Naive B cell (primary cell): Measurements from ENCODE around the gene CYB561. TPM values are rescaled to one million over a fixed set of nuclear protein-coding genes. Genes with fewer than 3 reads are reported as not detected.

ENCODE experiments used
- ATAC-seq, 2 donors: fragments of 150-1000 bp; cut with Tn5 transposase; 2 replicates each; pipeline ENCODE4 v1.10.0; 2021; ENCODE audit warnings: low read depth in 2 of 2, mild to moderate bottlenecking in 2 of 2, moderate library complexity in 2 of 2
- DNase-seq: peaks from one replicate; pipeline ENCODE4 v3.0.0; 2022
- H3K27ac Mint-ChIP-seq, 6 donors: one replicate each; pipeline ENCODE4 v1.8.0; 2020 to 2022; ENCODE audit warnings: mild to moderate bottlenecking in 6 of 6, mixed read lengths in 6 of 6, moderate library complexity in 5 of 6, inconsistent platforms in 2 of 6
- H3K27me3 Mint-ChIP-seq, 3 donors: one replicate each; pipeline ENCODE4 v1.8.0; 2021 to 2022; ENCODE audit warnings: mixed read lengths in 3 of 3, mild to moderate bottlenecking in 1 of 3
- H3K36me3 Mint-ChIP-seq, 2 donors: one replicate each; pipeline ENCODE4 v1.8.0; 2020 to 2022; ENCODE audit warnings: mixed read lengths in 2 of 2, inconsistent platforms in 1 of 2, mild to moderate bottlenecking in 1 of 2
- H3K4me1 Mint-ChIP-seq, 3 donors: one replicate each; pipeline ENCODE4 v1.8.0; 2020 to 2022; ENCODE audit warnings: mixed read lengths in 3 of 3, inconsistent platforms in 1 of 3, mild to moderate bottlenecking in 1 of 3, moderate library complexity in 1 of 3
- H3K4me3 Mint-ChIP-seq, 8 donors: one replicate each; pipeline ENCODE4 v1.8.0; 2020 to 2022; ENCODE audit warnings: mild to moderate bottlenecking in 8 of 8, mixed read lengths in 8 of 8, moderate library complexity in 8 of 8, inconsistent platforms in 2 of 8
- H3K9me3 Mint-ChIP-seq, 7 donors: one replicate each; pipeline ENCODE4 v1.8.0; 2020 to 2022; ENCODE audit warnings: mixed read lengths in 7 of 7, mild to moderate bottlenecking in 5 of 7, inconsistent platforms in 2 of 7, moderate library complexity in 1 of 7
- polyA plus RNA-seq, 6 donors: library from polyadenylated mRNA; unstranded; fragments of 300-500 nt; fragmentation: Illumina TruSeq; gene quantifications; one replicate each; pipeline ENCODE4 v1.2.3, GENCODE V29; 2021; ENCODE audit warnings: low read depth in 6 of 6

CYB561 gene
- polyA plus RNA-seq, 6 donors from 2014 or later: 0.66 to 3.4 (median 1.6) TPM; not detected in 1

GRCh38 chr17:63431939-63432804 is 13.9 kb downstream of the CYB561 start:
- Mint-ChIP-seq H3K4me1 (peaks cover 6 to 8% (median 7%) of the 10 kb centered on the region in 3 donors), H3K27ac (no peak overlapping the region), H3K4me3 (no peak overlapping the region), H3K9me3 (no peaks in the 10 kb centered on the region), H3K27me3 (peaks cover 13 to 51% (median 19%) of the 10 kb centered on the region in 3 donors), H3K36me3 (no peaks in the 10 kb centered on the region)
- ATAC-seq (no peak), DNase-seq (no peak)

- Mint-ChIP-seq H3K27ac (no peak overlapping the region), H3K4me1 (peaks cover 10 to 14% (median 13%) of the 10 kb centered on the region in 3 donors), H3K36me3 (no peaks in the 10 kb centered on the region), H3K27me3 (peaks cover 13 to 45% (median 19%) of the 10 kb centered on the region in 3 donors), H3K9me3 (no peaks in the 10 kb centered on the region), H3K4me3 (no peak overlapping the region)
- ATAC-seq (no peak), DNase-seq (no peak)
These were observed 14.5 kb downstream of the CYB561 start for GRCh38 chr17:63431618-63431938.

- Mint-ChIP-seq H3K4me1 (peaks cover 10 to 19% (median 19%) of the 10 kb centered on the region in 3 donors), H3K4me3 (no peak overlapping the region), H3K9me3 (no peaks in the 10 kb centered on the region), H3K27me3 (peaks cover 13 to 38% (median 19%) of the 10 kb centered on the region in 3 donors), H3K36me3 (no peaks in the 10 kb centered on the region), H3K27ac (peak overlapping the region in 1 of 6 donors; percentile 47)
- no peak for DNase-seq
- no peak for ATAC-seq
These were observed 15.9 kb downstream of the CYB561 start for GRCh38 chr17:63430223-63430622.

- no peak overlapping the region for H3K27ac Mint-ChIP-seq
- peaks cover 9 to 35% (median 19%) of the 10 kb centered on the region in 3 donors for H3K27me3 Mint-ChIP-seq
- H3K36me3 Mint-ChIP-seq: no peaks in the 10 kb centered on the region
These were observed 16.3 kb downstream of the CYB561 start for GRCh38 chr17:63429766-63430165.

GRCh38 chr17:63426917-63427308 is 19.2 kb downstream of the CYB561 start:
- peaks cover 6 to 14% (median 13%) of the 10 kb centered on the region in 3 donors for H3K4me1 Mint-ChIP-seq
- H3K36me3 Mint-ChIP-seq: no peaks in the 10 kb centered on the region
- H3K27me3 Mint-ChIP-seq: peaks cover 0 to 6% (median 0%) of the 10 kb centered on the region in 3 donors
- DNase-seq (no peak), ATAC-seq (peak; percentile 34 to 54)
- H3K4me3 Mint-ChIP-seq: no peak overlapping the region
- H3K9me3 Mint-ChIP-seq: no peaks in the 10 kb centered on the region
- peak overlapping the region in 1 of 6 donors; percentile 13 for H3K27ac Mint-ChIP-seq

More at GRCh38 chr17:63429766-63430165, 16.3 kb downstream of the CYB561 start:
- H3K4me1 Mint-ChIP-seq: peaks cover 10 to 19% (median 16%) of the 10 kb centered on the region in 3 donors
- DNase-seq (no peak), ATAC-seq (no peak)
- no peaks in the 10 kb centered on the region for H3K9me3 Mint-ChIP-seq
- no peak overlapping the region for H3K4me3 Mint-ChIP-seq

- ATAC-seq (no peak), DNase-seq (no peak)
- Mint-ChIP-seq H3K27ac (peak overlapping the region in 1 of 6 donors; percentile 39), H3K27me3 (peaks cover 0 to 4% (median 3%) of the 10 kb centered on the region in 3 donors), H3K9me3 (no peaks in the 10 kb centered on the region), H3K4me1 (peaks cover 6 to 14% (median 13%) of the 10 kb centered on the region in 3 donors), H3K36me3 (peaks cover 0 to 2% of the 10 kb centered on the region in 2 donors), H3K4me3 (peak overlapping the region in 1 of 8 donors; percentile 44)
These were observed 19.8 kb downstream of the CYB561 start for GRCh38 chr17:63426041-63426916.

- no peak overlapping the region for H3K4me3 Mint-ChIP-seq
- H3K27ac Mint-ChIP-seq: no peak overlapping the region
- ATAC-seq (peak; percentile 76), DNase-seq (peak; percentile 64)
- peaks cover 0 to 8% (median 6%) of the 10 kb centered on the region in 3 donors for H3K27me3 Mint-ChIP-seq
- peaks cover 6 to 15% (median 14%) of the 10 kb centered on the region in 3 donors for H3K4me1 Mint-ChIP-seq
- no peaks in the 10 kb centered on the region for H3K9me3 Mint-ChIP-seq
- H3K36me3 Mint-ChIP-seq: peaks cover 0 to 8% of the 10 kb centered on the region in 2 donors
These were observed 20.6 kb downstream of the CYB561 start for GRCh38 chr17:63425483-63425882.

- H3K4me3 Mint-ChIP-seq: no peak overlapping the region
- H3K9me3 Mint-ChIP-seq: no peaks in the 10 kb centered on the region
- peaks cover 0 to 8% of the 10 kb centered on the region in 2 donors for H3K36me3 Mint-ChIP-seq
- DNase-seq: no peak
- ATAC-seq: no peak
- H3K27ac Mint-ChIP-seq: no peak overlapping the region
- peaks cover 0 to 8% (median 7%) of the 10 kb centered on the region in 3 donors for H3K27me3 Mint-ChIP-seq
- H3K4me1 Mint-ChIP-seq: peaks cover 6 to 23% (median 14%) of the 10 kb centered on the region in 3 donors
These were observed 22.1 kb downstream of the CYB561 start for GRCh38 chr17:63423963-63424362.

- no peak overlapping the region for H3K27ac Mint-ChIP-seq
- H3K36me3 Mint-ChIP-seq: peaks cover 0 to 8% of the 10 kb centered on the region in 2 donors
- H3K27me3 Mint-ChIP-seq: peaks cover 0 to 8% (median 7%) of the 10 kb centered on the region in 3 donors
- no peak overlapping the region for H3K4me3 Mint-ChIP-seq
- no peaks in the 10 kb centered on the region for H3K9me3 Mint-ChIP-seq
- no peak for DNase-seq
- peaks cover 6 to 23% (median 14%) of the 10 kb centered on the region in 3 donors for H3K4me1 Mint-ChIP-seq
- ATAC-seq: no peak
These were observed 22.7 kb downstream of the CYB561 start for GRCh38 chr17:63423251-63423950.

- Mint-ChIP-seq H3K9me3 (no peaks in the 10 kb centered on the region), H3K36me3 (peaks cover 0 to 8% of the 10 kb centered on the region in 2 donors), H3K4me1 (peaks cover 2 to 19% (median 9%) of the 10 kb centered on the region in 3 donors), H3K27ac (no peak overlapping the region), H3K27me3 (peaks cover 0 to 8% (median 7%) of the 10 kb centered on the region in 3 donors), H3K4me3 (no peak overlapping the region)
- no peak for DNase-seq
- ATAC-seq: no peak
These were observed 24.1 kb downstream of the CYB561 start for GRCh38 chr17:63421681-63422645.

- H3K9me3 Mint-ChIP-seq: no peaks in the 10 kb centered on the region
- H3K4me3 Mint-ChIP-seq: no peak overlapping the region
- peak overlapping the region in 1 of 6 donors; percentile 4 for H3K27ac Mint-ChIP-seq
- ATAC-seq: no peak
- H3K27me3 Mint-ChIP-seq: peaks cover 0 to 8% (median 7%) of the 10 kb centered on the region in 3 donors
- DNase-seq: no peak
- H3K4me1 Mint-ChIP-seq: peaks cover 0 to 15% (median 4%) of the 10 kb centered on the region in 3 donors
- H3K36me3 Mint-ChIP-seq: peaks cover 0 to 10% of the 10 kb centered on the region in 2 donors
These were observed 25.0 kb downstream of the CYB561 start for GRCh38 chr17:63420868-63421680.
